Peyer's patch (tissue), 4 donors: Measurements from ENCODE around the gene ZSCAN25.

Source experiments
- CTCF ChIP-seq, 6 experiments: fragments of 450-650 bp in 4 of 6; fragments of 200-600 bp in 2 of 6; sonication (generic) in 1 of 6; IDR thresholded peaks; one replicate each; pipeline ENCODE4 v1.5.1; 2017 to 2019; ENCODE audit warnings: antibody characterized with exemption in 6 of 6, mild to moderate bottlenecking in 3 of 6, moderate library complexity in 1 of 6
- POLR2A ChIP-seq, 2 donors: fragments of 450-650 bp; IDR thresholded peaks; one replicate each; pipeline ENCODE4 v1.5.1; 2017; ENCODE audit warnings: antibody characterized with exemption in 2 of 2, mild to moderate bottlenecking in 2 of 2, moderate library complexity in 2 of 2

DNA sequence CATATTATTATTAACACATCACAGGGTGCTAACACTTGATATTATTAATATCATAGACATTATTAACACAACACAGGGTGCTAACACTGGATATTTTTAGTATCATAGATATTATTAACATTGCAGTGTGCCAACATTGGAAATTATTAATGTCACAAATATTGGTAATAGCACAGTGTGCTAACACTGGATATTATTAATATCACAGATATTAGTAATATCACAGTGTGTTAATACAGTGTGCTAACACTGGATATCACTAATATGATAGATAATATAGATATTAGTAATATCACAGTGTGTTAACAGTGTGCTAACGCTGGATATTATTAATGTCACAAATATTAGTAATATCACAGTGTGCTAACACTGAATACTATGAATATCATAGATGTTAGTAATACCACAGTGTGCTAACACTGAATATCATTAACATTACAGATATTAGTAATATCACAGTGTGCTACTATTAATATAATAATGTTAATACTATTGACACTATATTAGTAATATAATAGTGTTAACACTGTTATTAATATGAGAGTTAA is 20.3 kb upstream of the ZSCAN25 start:
- no peak for TF ChIP-seq CTCF (IDR thresholded peaks at IDR 0.05)
- no peak for TF ChIP-seq POLR2A (IDR thresholded peaks at IDR 0.05)
